Measurements from ENCODE around the gene SNX30.

The SNX30 gene

DNA sequence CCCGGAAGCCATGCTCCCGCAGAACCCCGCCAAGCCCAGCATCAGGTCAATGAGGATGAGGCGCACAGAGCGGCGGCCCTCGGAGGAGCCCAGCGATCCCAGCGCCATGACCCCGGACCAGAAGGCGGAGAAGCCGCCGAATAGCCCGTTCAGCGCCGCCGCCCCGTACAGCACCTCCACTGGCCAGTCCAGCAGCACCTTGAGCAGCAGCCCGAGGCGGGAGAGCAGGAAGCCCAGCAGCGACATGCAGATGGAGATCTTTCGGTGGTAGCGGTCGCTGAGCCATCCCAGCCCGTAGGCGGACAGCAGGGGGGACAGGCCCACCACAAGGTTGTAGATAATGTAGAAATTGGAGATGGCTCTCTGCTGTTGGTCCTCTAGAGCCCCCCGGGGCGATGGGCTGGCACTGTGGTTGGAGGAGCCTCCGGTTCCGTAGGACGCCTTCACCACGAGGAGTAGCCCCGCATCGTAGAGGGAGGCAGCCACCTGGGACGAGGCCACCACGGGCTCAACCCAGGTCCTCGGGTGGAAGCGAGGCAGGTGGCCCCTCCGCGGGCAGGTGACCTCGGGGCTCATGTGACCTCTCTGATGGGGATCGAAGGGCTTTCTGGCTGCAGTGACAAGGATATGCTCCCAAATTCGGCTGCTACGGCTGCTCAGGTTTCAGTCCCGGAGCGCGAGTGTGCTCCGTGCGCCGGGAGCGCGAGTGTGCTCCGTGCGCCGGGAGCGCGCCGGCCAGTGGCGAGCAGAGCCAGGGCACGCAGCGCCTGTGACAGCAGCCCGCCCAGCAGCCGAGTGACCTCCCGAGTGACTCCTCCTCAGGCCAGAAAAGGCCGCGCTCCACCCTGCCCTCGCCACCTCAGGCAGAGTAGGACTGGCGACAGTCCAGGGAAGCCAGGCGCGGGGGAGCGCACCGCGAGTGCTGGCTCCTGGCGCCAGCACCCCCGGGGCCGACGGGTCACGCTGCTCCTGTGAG, 139.8 kb downstream of the SNX30 start, which contains the start of gene SLC46A2:
Gene SLC46A2 (minus strand): TSS at position 771 of the 976 bp plus-strand sequence. CDS start 195 bp downstream, at position 576.
- DNase-seq, result peak in 1 of 2 donors; percentile 30

DNA sequence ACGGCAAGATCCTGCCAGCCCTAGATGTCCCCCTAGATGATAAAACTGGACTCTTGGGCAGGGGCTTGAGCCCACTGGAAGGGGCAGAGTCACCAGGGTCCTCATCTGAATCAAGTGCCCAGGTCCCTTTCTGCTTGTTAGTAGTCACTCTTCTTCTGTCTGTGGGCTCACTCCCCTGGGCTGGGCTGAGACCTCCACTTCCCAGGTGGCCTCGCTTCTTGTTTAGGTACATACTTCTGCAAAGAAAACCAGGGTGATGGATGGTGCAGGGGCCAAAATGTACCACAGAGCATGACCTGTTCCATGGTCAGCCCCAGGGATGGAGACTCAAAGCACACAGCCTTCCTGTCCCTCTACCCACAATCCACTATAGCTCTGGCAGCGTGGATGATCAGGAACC, 141.0 kb downstream of the SNX30 start:
- no peak for DNase-seq

DNA sequence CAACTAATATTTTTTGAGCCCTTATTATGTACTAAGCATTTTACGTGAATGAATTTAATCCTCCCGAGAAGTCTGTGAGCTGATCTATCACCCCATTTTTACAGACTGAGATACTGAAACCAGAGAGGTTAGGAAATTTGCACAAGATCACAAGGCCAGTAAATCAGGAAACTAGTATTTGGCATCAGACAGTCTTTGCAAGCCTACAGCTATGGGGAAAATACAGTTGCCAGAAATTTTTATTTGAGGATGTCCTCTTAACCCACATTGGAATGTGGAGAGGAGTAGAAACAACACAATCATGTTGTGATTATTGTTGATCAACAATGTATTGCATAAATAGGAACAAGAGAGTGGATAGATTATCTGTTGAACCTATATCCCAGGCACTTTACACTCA, 142.4 kb downstream of the SNX30 start:
- DNase-seq, result no peak

DNA sequence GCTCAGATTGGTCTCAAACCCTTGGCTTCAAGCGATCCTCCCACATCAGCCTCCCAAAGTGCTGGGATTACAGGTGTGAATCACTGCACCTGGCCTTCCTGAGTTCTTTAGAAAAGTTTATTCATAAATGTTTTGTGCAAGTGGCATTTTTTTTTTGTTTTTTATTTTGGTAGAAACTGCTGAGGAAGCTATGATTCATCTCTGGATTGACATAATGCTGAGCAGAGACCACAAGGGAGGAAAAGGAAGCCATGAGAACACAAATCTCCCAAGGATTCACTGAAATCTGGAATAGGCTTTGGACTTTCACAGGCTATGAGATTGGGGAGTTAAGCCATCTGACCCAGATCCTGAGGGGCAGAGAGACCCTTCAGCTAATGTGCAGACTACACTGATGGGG, 143.5 kb downstream of the SNX30 start:
- DNase-seq, result no peak

DNA sequence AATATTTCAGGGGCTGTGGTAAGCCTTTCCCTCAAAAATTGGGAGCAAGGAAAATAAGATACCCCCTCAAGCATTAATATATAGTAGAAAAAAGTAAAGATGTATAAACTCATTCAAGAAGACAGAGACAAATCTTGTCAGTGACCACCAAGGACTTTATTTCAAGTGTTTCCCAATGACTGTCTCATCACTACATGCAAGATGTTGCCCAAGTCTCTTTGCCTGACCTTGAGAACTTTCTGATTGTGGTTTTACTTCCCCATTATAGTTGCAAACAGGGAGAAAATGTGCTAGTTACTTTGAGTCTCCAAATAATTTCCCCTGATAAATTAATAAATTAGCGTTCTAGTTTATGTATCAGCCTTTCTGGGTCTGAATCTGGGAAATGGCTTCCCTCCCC, 144.1 kb downstream of the SNX30 start:
- DNase-seq, result no peak

DNA sequence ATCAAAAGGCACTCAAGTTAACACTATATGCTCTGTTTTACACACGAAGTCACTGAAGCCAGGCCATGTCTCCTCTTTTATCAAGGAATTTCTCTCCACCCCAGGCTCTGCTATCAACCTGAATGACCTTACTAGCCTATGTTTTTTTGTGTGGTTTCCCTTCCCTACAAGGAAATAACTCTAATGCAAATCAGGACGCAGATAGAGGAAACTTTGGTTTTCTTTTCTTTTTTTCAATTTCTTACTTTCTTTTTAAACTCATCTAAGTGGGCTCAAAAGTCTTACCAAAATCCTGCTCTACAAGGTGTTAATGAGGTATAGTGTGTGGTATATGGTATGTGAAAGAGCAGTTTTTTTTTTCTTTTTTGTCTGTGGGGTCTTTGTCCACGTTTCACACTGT, 145.6 kb downstream of the SNX30 start:
- DNase-seq, result no peak

DNA sequence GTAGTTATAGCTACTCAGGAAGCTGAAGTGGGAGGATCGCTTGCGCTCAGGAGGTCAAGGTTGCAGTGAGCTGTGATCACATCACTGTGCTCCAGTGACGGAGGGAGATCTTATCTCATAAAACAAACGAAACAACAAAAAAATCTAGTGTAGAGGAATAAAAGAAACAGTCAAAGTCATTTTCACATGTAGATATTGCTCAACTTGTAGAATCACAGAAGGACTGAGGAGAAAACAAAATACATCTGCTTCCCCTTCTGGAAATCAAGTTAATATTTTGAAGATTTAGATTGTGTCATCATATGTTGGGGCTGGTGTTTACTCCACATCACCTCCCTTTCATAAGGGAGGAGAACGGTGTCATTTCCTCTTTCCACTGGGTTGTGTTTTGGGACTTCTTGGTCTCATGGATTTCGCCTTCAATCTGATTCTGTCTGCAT, 148.3 kb downstream of the SNX30 start:
- DNase-seq, result no peak

DNA sequence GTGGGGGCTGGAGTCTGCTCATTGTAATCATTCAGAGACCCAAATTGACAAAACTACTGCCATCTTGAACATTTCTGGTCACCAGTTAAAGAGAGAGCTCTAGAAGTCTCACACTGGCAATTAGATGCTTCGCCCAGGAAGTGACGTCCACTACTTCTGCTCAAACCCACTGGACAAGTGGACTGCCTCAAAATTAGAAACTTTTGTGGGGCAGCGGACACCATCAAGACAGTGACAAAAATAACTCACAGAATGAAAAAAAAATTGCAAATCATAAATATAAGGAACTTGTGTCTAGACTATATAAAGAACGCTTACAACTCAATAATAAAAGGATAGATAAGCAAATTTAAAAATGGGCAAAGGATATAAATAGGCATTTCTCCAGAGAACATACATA, 149.9 kb downstream of the SNX30 start:
- DNase-seq, result no peak

DNA sequence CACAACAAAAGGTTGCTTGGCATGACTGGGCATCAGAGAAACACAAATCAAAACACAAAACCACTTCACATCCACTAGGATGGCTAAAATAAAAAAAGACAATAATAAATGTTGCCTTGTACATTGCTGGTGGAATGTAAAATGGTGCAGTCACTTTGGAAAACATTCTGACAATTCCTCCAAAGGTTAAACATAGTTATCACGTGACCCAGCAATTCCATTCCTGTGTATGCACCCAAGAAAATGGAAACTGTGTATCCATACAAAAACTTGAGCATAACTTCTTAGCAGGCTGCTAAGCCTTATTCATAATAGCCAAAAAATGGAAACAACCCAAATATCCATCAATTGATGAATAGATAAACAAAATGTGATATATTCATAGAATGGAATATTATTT, 150.3 kb downstream of the SNX30 start:
- DNase-seq, result no peak

DNA sequence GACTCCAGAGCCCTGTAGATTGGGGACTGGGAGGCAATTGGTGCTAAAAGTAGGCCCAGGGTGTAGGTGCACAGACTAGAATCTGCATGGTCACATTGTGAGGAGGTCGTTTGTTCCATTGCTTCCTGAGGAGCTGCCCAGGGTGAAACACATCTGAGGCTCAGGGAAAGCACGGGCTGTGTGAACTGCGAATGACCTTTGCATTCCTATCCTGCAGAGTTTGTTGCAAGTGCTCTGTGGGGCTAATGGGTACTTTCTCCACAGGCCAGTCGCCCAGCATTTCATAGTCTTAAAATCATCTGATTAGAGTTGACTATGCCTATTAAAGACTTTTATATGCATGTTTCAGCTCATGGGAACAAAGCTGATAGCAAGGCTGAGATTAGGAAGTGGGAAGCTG, 154.5 kb downstream of the SNX30 start:
- DNase-seq, result no peak

DNA sequence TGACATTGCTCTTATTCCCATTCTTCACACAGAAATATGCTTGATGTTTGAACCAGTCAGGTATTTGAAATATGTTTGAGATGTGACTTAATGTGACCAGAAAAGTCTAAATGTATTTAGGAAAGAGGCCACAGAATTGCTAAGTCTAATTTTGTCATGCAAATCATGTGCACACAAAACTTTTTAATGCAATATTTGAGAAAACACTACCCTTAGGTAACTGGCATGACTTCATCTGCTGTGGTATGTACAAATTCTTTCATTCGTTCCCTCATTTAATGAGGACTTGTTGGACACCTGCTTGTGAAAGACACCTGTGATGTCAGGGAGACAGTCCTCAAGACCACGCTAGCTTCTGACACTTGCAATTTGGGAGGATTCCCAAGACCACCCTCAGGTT, 161.2 kb downstream of the SNX30 start:
- no peak for DNase-seq

DNA sequence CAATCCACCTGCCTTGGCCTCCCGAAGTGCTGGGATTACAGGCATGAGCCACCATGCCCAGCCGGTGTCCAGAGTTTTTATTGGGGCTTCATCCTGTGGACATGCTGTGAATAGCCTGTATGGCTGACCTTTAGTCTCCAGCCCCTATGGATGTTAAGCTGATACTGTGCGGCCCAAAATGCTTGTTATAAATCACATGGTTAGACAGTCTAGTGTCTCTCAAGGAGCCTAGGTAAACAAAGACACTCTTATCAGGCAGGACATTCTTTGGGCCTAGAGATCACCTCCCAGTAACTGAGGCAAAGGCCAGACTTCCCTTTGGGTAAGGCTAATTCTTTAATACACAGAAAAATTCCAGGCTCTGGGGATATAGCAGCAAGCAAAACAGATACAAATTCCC, 162.1 kb downstream of the SNX30 start:
- DNase-seq, result no peak

DNA sequence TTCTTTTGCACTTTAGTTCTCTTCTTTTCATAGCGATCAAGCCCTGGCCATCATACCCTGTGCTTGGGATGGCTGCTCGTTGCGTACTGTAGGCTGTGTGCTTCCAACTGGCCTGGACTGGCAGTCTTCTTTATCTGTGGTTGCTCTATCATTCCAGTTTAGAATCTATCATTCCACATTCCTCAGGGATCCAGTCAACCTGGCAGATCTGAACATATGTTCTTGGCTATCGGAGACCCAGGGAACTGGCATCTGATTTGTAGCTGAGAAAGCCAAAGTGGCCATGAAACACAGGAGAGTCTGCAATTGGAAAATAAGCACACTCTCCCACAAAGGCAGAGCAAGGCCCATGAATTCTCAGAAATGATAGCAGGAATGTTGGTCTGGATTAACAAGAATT, 162.8 kb downstream of the SNX30 start:
- DNase-seq, result no peak

DNA sequence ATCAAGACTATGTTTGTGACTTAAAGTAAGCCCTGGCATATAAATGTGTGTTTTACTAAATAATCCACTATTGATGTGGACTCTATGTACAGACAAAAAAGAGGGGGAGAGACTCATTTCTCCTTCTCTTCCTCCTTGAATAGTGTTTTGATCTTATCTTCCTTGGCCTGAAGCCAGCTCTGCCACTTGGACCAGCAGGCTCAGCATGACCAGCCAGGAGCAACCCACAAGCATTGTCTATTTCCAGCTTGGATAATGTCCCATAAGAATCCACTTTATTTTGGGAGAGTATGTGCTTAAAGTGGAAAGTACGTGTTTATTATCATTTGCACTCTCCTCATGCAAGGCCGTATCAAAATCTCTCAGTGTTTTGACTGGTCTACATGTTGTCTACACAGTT, 164.0 kb downstream of the SNX30 start:
- no peak for DNase-seq

DNA sequence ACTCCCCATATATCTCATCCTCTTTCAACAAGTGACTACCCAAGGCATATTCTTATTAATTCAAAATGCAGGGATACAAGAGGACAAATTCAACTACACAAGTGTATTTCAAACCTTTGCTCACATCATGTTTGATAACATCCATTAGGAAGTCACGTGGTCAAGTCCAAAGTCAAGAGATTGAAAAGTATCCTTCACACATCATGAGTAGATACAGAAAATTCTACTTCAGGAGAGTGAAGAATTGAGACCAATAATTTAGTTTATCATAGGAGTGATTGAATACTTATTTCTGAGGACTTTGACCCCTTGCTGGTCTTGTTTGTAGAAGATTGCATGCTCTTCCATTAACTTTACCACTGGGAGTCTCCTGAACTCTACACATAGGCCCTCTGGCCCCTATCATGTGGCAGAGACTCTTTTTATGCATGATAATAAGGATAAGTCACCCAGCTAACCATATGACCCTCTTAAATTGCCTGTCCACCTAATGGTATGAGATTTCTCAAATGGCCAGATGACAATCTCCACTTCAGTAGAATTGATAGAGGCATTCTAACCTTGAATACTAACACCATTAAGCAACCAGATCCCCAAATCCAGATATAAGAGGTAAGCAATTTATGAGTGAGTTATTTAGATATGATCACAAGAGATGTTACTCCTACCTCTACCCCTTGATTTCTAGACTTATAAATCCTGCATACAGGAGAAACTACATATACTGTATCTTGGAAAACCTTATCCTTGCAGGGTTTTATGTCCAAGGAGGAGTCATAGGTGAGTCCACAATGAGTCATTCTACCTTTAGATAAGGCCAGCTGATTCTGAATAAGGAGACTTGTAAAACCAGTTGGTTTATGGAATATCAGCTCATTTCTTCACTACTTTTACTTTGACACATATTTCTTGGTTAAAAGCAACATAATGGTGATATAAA, 166.8 kb downstream of the SNX30 start:
- no peak for DNase-seq

DNA sequence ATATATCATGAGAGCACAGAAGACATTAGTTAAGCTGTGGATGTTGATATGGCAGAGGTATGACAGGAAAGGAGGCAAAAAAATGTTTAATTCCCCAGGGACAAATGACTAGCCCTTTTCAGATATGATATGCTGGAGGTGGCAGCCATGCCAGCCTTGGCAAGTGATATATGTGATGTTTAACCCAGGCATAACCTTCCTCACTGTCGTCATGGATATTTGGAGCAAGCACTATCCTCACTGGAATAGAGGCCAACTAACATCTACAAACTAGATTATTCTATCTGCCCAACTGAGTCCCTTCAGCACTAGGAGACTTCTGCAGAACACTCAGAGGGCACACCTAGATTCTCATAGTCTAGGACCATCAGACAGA, 167.4 kb downstream of the SNX30 start:
- no peak for DNase-seq

DNA sequence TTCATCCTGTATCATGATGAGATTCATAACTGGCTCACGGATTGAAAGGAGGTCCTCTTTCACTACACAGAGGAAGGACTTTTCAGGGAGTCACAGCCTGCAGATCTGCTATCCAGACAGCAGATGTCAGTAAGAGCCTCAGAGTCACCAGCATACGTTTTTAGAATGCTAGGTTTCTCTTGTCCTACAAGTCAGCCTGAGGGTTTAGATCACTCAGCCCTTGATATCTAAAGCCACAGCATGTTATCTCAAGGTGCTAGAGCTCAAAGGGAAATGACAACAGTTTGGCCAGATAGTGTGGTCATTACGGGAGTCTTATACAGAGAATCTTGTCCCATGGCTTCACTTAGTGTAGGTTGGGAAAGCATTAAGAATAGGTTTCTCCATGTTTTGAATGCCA, 171.0 kb downstream of the SNX30 start:
- no peak for DNase-seq

Measured in CD4-positive, alpha-beta T cell treated with Interleukin-4 for 1 hour (primary cell).